HCT116 (cell line): ENCODE results near the gene FCF1. TPM values are rescaled to one million over a fixed set of nuclear protein-coding genes. Genes with fewer than 3 reads are reported as not detected.

Experiments
- ATAC-seq: fragments of 200-7000 bp; cut with Tn5 transposase; 2 replicates; pipeline ENCODE4 v1.9.1; 2020; ENCODE audit warnings: mild to moderate bottlenecking, moderate library complexity
- BruUV-seq: library from RNA; stranded (reverse); fragments of 400-500 nt; replicated peaks from 2 replicates; lab custom pipeline; 2021; lab: Mats Ljungman, UMichigan
- CTCF ChIA-PET: fragments of 300-600 bp; sonication (Branson Sonifier 250); formaldehyde crosslinking; loops from one replicate; lab custom pipeline; 2021; ENCODE audit warnings: antibody characterized with exemption; lab: Charles Lee
- POLR2A ChIA-PET: fragments of 300-600, 350-600 bp; sonication (Branson Sonifier 250); formaldehyde crosslinking; loops from one replicate; lab custom pipeline; 2021; ENCODE audit warnings: antibody characterized with exemption; lab: Charles Lee
- RAD21 ChIA-PET, 2 experiments: fragments of 300-600 bp; sonication (Branson Sonifier 250); formaldehyde crosslinking; loops; one replicate each; lab custom pipeline; 2023; ENCODE audit warnings: low total read pairs in 2 of 2; ENCODE audit not compliant: uncharacterized antibody in 2 of 2, unreplicated experiment in 2 of 2, low non-redundant PET in 1 of 2; lab: Charles Lee
- DNase-seq: peaks from one replicate; pipeline ENCODE4 v3.0.0-alpha.2; 2010; ENCODE audit warnings: low read depth, low spot score
- H2AFZ ChIP-seq: fragments of 200-600 bp; shearing (Covaris generic), sonication (generic); 2 replicates; pipeline ENCODE4 v1.6.1; 2017; ENCODE audit warnings: low read depth, mixed run types, mixed read lengths, antibody characterized with exemption, low read length; ENCODE audit not compliant: poor library complexity, severe bottlenecking
- H3K27ac ChIP-seq: 2 replicates; pipeline ENCODE4 v1.5.1; 2012; ENCODE audit warnings: low read depth, low read length
- H3K27me3 ChIP-seq: fragments of 200-600 bp; sonication (generic); 2 replicates; pipeline ENCODE4 v1.6.1; 2016; ENCODE audit warnings: mixed run types, low read length, mixed read lengths; ENCODE audit not compliant: insufficient read depth
- H3K36me3 ChIP-seq, 2 experiments: fragments of 200-500 bp in 1 of 2; fragments of 200-600 bp in 1 of 2; sonication (Bioruptor generic) in 1 of 2; sonication (generic) in 1 of 2; 2 replicates each; pipeline versions ENCODE4 v1.5.1 to v1.6.1; 2014 to 2016; ENCODE audit warnings: low read length in 2 of 2, inconsistent platforms in 1 of 2, mixed read lengths in 1 of 2, mixed run types in 1 of 2; ENCODE audit not compliant: insufficient read depth in 2 of 2, control insufficient read depth in 1 of 2
- H3K4me1 ChIP-seq, 2 experiments: fragments of 200-600 bp in 1 of 2; sonication (generic) in 1 of 2; 2 replicates each; pipeline versions ENCODE4 v1.5.1 to v1.6.1; 2012 to 2017; ENCODE audit warnings: low read length in 2 of 2, inconsistent platforms in 1 of 2, mild to moderate bottlenecking in 1 of 2, mixed read lengths in 1 of 2, mixed run types in 1 of 2, moderate library complexity in 1 of 2; ENCODE audit not compliant: insufficient read depth in 2 of 2, control insufficient read depth in 1 of 2
- H3K4me2 ChIP-seq: fragments of 200-600 bp; sonication (generic); 2 replicates; pipeline ENCODE4 v1.6.1; 2017; ENCODE audit warnings: mixed run types, low read length, mixed read lengths
- H3K4me3 ChIP-seq, 2 experiments: fragments of 200-600 bp in 1 of 2; sonication (generic) in 1 of 2; replicated peaks in 1 of 2; 2 replicates each; pipeline ENCODE4 v1.5.1; 2011 to 2016; ENCODE audit warnings: low read length in 2 of 2, control low read depth in 1 of 2, low read depth in 1 of 2, mild to moderate bottlenecking in 1 of 2, mixed read lengths in 1 of 2, mixed run types in 1 of 2
- H3K79me2 ChIP-seq: fragments of 200-600 bp; sonication (generic); 2 replicates; pipeline ENCODE4 v1.6.1; 2017; ENCODE audit warnings: mild to moderate bottlenecking, mixed run types, low read length, moderate library complexity, mixed read lengths; ENCODE audit not compliant: insufficient read depth
- H3K9ac ChIP-seq: fragments of 200-600 bp; sonication (generic); 2 replicates; pipeline ENCODE4 v1.6.1; 2016; ENCODE audit warnings: low read length, mixed read lengths
- H3K9me2 ChIP-seq: fragments of 200-600 bp; sonication (generic), shearing (Covaris generic); 2 replicates; pipeline ENCODE4 v1.6.1; 2017; ENCODE audit warnings: mixed run types, mild to moderate bottlenecking, moderate library complexity; ENCODE audit not compliant: insufficient read depth
- H3K9me3 ChIP-seq, 2 experiments: fragments of 200-500 bp in 1 of 2; fragments of 200-600 bp in 1 of 2; sonication (Bioruptor generic) in 1 of 2; sonication (generic) in 1 of 2; 2 replicates each; pipeline ENCODE4 v1.6.1; 2014 to 2017; ENCODE audit warnings: low read length in 2 of 2, mixed read lengths in 2 of 2, inconsistent platforms in 1 of 2, low read depth in 1 of 2, mild to moderate bottlenecking in 1 of 2, mixed run types in 1 of 2, moderate library complexity in 1 of 2; ENCODE audit not compliant: control insufficient read depth in 1 of 2, insufficient read depth in 1 of 2
- H4K20me1 ChIP-seq: fragments of 200-600 bp; sonication (generic), shearing (Covaris generic); 2 replicates; pipeline ENCODE4 v1.6.1; 2017; ENCODE audit warnings: mixed run types, mild to moderate bottlenecking, moderate library complexity; ENCODE audit not compliant: insufficient read depth
- ATF3 ChIP-seq: IDR thresholded peaks from 2 replicates; pipeline ENCODE4 v1.6.1; 2012
- CBX3 ChIP-seq: IDR thresholded peaks from 2 replicates; pipeline ENCODE4 v1.6.1; 2012; ENCODE audit warnings: low read depth
- CTCF ChIP-seq, 3 experiments: fragments of 200-600 bp in 1 of 3; sonication (generic) in 1 of 3; IDR thresholded peaks in 2 of 3; conservative IDR thresholded peaks in 1 of 3; 2 replicates each; pipeline ENCODE4 v1.5.1; 2012 to 2017; ENCODE audit warnings: low read depth in 2 of 3, low read length in 2 of 3, antibody characterized with exemption in 1 of 3, borderline replicate concordance in 1 of 3, control low read depth in 1 of 3, mild to moderate bottlenecking in 1 of 3, mixed read lengths in 1 of 3, mixed run types in 1 of 3, moderate library complexity in 1 of 3; ENCODE audit not compliant: insufficient read depth in 1 of 3
- EGR1 ChIP-seq: IDR thresholded peaks from 2 replicates; pipeline ENCODE4 v1.6.1; 2012; ENCODE audit warnings: low read depth
- ELF1 ChIP-seq: IDR thresholded peaks from 2 replicates; pipeline ENCODE4 v1.6.1; 2012; ENCODE audit warnings: low read depth, borderline replicate concordance
- EZH2phosphoT487 ChIP-seq: fragments of 200-600 bp; IDR thresholded peaks from 2 replicates; pipeline ENCODE4 v1.6.1; 2018; ENCODE audit warnings: antibody characterized with exemption, borderline replicate concordance
- REST ChIP-seq: IDR thresholded peaks from 2 replicates; pipeline ENCODE4 v1.6.1; 2012; ENCODE audit warnings: low read depth
- TCF7L2 ChIP-seq: IDR thresholded peaks from 2 replicates; pipeline ENCODE4 v1.7.0; 2011; ENCODE audit warnings: borderline replicate concordance, inconsistent platforms; ENCODE audit not compliant: insufficient read depth, insufficient read length; ENCODE audit errors: extremely low read depth
- YY1 ChIP-seq: IDR thresholded peaks from 2 replicates; pipeline ENCODE4 v1.6.1; 2011; ENCODE audit warnings: low read length, low read depth, moderate library complexity, mild to moderate bottlenecking; ENCODE audit not compliant: insufficient replicate concordance; ENCODE audit errors: extremely low read depth
- ZBTB33 ChIP-seq: IDR thresholded peaks from 2 replicates; pipeline ENCODE4 v1.6.1; 2011; ENCODE audit warnings: mild to moderate bottlenecking, low read length, moderate library complexity; ENCODE audit not compliant: insufficient replicate concordance; ENCODE audit errors: extremely low read depth
- ZNF274 ChIP-seq: fragments of 200-500 bp; sonication (Bioruptor generic); IDR thresholded peaks from 2 replicates; pipeline ENCODE4 v1.6.1; 2014; ENCODE audit warnings: mild to moderate bottlenecking, low read depth, low read length, inconsistent platforms
- intact Hi-C: fragments of 100-400 bp; cut with micrococcal nuclease; formaldehyde crosslinking; loops from 2 replicates; pipeline ENCODE4 v1.10.0; 2022
- total RNA-seq: library from RNA; stranded (reverse); gene quantifications from one replicate; pipeline ENCODE4 v1.2.1, GENCODE V29; 2021; ENCODE audit not compliant: unreplicated experiment

Gene FCF1
- total RNA-seq, 1 experiment from 2014 or later: 69.0 TPM

GRCh38 chr14:74762917-74763802 is 50.2 kb downstream of the FCF1 start, which contains the start of gene YLPM1 (continued):
- TF ChIP-seq CBX3: peak; percentile 85; the same call in 1 of the 2 replicates
- peak; percentile 26 to 52 (median 33); a peak in 4 of 6 replicates for TF ChIP-seq CTCF (IDR thresholded peaks at IDR 0.05 in 2 of 3, conservative IDR thresholded peaks at IDR 0.05 in 1 of 3; ENCODE audit: borderline replicate concordance in 1 of 3, insufficient read depth in 1 of 3, low read depth in 2 of 3, low read length in 2 of 3)
- TF ChIP-seq, all 23 proteins: peak for 12

GRCh38 chr14:74763803-74764531 is 51.0 kb downstream of the FCF1 start:
- peaks cover 58% of the 10 kb centered on the region for H3K79me2 ChIP-seq
- H3K4me1 ChIP-seq: peaks cover 10 to 20% of the 10 kb centered on the region in 2 experiments
- H3K4me2 ChIP-seq: peak overlapping the region; percentile 78
- no peak overlapping the region for H2AFZ ChIP-seq
- ChIA-PET RAD21 (interaction anchor here in 1 of 2 experiments (1.2 kb wide), 1 partner anchor 233 kb away, joined by 3 read pairs; no protein-coding TSS in a partner anchor), POLR2A (interaction anchor here (0.6 to 1.2 kb wide), 3 partner anchors 10 to 147 kb away, joined by 3 to 5 read pairs (median 3); no protein-coding TSS in a partner anchor), CTCF (interaction anchor here (0.7 to 1.0 kb wide), 2 partner anchors 15 to 155 kb away, joined by 3 to 4 read pairs; no protein-coding TSS in a partner anchor)
- H3K9me3 ChIP-seq: no peaks in the 10 kb centered on the region
- intact Hi-C loops: no loop called here
- H3K4me3 ChIP-seq: peak overlapping the region; percentile 78 to 82
- TSS peak; percentile 37 for BruUV-seq
- ATAC-seq (peak; percentile 2; the same call in 1 of the 2 replicates), DNase-seq (no peak)
- H3K9me2 ChIP-seq: no peaks in the 10 kb centered on the region
- H3K27me3 ChIP-seq: no peaks in the 10 kb centered on the region
- H3K36me3 ChIP-seq: peaks cover 5 to 7% of the 10 kb centered on the region in 2 experiments; a peak in 1 of 4 replicates
- H3K27ac ChIP-seq: peak overlapping the region; percentile 70
- peak overlapping the region; percentile 94 for H3K9ac ChIP-seq
- no peaks in the 10 kb centered on the region; the same call in 1 of the 2 replicates for H4K20me1 ChIP-seq
- no peak for TF ChIP-seq ZNF274
- no peak for TF ChIP-seq EZH2phosphoT487
- TF ChIP-seq ZBTB33: no peak
- TF ChIP-seq REST: no peak
- TF ChIP-seq YY1: no peak
- TF ChIP-seq ELF1: no peak
- TF ChIP-seq TCF7L2: no peak
- TF ChIP-seq ATF3: no peak
- TF ChIP-seq EGR1: no peak
